Neuron (in vitro differentiated cells): ENCODE measurements around the gene NR1D2.

ENCODE experiments used
- H2AFZ ChIP-seq: one replicate; pipeline ENCODE4 v1.6.1; 2013; ENCODE audit warnings: low read depth, mild to moderate bottlenecking, inconsistent platforms, low read length, moderate library complexity
- H3K27me3 ChIP-seq: one replicate; pipeline ENCODE4 v1.6.1; 2013; ENCODE audit warnings: low read length; ENCODE audit not compliant: insufficient read depth
- H3K36me3 ChIP-seq: one replicate; pipeline ENCODE4 v1.6.1; 2013; ENCODE audit warnings: low read length; ENCODE audit not compliant: insufficient read depth
- H3K4me1 ChIP-seq: one replicate; pipeline ENCODE4 v1.6.1; 2013; ENCODE audit warnings: low read length; ENCODE audit not compliant: insufficient read depth
- H3K4me3 ChIP-seq: 2 replicates; pipeline ENCODE4 v1.5.1; 2013; ENCODE audit warnings: mild to moderate bottlenecking, low read length, moderate library complexity
- H3K9me3 ChIP-seq: one replicate; pipeline ENCODE4 v1.6.1; 2013; ENCODE audit warnings: low read length

Gene NR1D2

DNA sequence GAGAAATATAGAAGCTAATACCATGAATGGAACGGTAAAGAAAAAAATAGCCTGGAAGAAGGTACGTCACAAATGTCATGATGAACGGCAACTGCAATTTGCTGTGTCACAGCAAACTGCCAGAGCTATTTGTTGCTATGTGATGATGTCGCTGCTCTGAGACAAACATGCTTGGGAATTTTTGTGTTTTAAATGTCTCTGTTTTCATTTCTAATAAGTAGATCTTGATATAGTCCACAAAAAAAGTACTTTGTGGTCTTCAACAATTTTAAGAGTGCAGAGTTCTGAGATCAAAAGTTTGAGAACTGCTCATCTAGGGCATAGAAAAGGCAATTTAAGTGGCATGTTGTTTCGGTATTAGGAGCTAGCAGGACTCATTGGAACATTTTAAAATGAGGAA, 4.3 kb upstream of the NR1D2 start:
- H3K9me3 ChIP-seq, result no peaks in the 10 kb centered on the region
- H2AFZ ChIP-seq, result no peak overlapping the region
- no peak overlapping the region for H3K4me3 ChIP-seq
- H3K4me1 ChIP-seq, result peaks cover 9% of the 10 kb centered on the region
- H3K27me3 ChIP-seq, result no peaks in the 10 kb centered on the region
- no peaks in the 10 kb centered on the region for H3K36me3 ChIP-seq

- no peak overlapping the region for H3K4me3 ChIP-seq
- no peaks in the 10 kb centered on the region for H3K27me3 ChIP-seq
- peaks cover 9% of the 10 kb centered on the region for H3K4me1 ChIP-seq
- H2AFZ ChIP-seq, result no peak overlapping the region
- H3K36me3 ChIP-seq, result no peaks in the 10 kb centered on the region
- no peaks in the 10 kb centered on the region for H3K9me3 ChIP-seq
Observed at GRCh38 chr3:23941440-23941839, 3.6 kb upstream of the NR1D2 start.

DNA sequence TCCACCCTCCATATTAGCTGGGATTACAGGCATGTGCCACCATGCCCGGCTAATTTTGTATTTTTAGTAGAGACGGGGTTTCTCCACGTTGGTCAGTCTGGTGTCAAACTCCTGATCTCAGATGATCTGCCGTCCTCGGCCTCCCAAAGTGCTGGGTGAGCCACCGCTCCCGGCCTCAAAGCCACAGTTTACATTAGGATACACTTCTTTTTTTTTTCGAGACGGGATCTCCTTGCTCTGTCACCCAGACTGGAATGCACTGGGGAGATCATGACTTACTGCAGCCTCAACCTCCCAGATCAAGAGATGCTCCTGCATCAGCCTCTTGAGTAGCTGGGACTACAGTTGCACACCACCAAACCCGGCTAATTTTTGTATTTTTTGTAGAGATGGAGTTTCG, 2.5 kb upstream of the NR1D2 start:
- Histone ChIP-seq H3K9me3 (no peaks in the 10 kb centered on the region), H3K36me3 (no peaks in the 10 kb centered on the region), H2AFZ (no peak overlapping the region), H3K27me3 (no peaks in the 10 kb centered on the region), H3K4me3 (no peak overlapping the region), H3K4me1 (peaks cover 16% of the 10 kb centered on the region)

DNA sequence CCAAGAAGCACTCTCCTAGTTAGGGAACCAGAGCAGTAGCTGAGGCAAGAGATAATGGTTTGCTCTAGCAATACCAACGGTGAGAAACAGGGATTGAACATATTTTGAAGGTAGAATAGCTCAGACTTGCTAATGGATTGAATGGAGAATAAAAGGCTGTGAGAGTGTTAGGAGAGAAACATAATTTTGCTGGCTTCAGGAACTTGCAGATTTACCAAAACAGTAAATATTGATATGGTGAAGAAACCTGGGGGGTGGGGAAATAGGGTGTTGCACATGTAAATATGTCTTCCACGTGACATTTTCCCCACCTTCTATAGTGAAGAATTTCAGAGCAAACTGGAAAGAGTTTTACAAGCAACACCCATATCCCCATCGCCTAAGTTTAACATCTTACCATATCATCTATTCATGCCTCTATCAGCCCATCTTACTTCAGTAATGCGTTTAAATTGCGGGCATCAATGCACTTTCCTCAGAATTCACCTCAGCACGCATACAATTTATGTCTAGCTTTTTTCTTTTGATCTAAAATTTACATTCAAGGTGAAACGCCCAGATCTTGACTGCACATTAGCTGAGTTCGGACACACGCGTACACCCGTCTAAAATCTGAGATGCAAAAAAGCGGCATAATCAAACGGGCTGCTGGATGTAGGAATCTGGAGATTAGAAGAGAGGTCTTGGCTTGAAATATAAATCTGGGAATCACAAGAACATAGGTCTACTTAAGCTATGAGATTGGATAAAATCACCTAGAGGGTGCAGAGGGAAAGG, 891 bp upstream of the NR1D2 start:
- H3K4me1 ChIP-seq, result peaks cover 16% of the 10 kb centered on the region
- H3K27me3 ChIP-seq, result no peaks in the 10 kb centered on the region
- peak overlapping the region; percentile 48 for H2AFZ ChIP-seq
- H3K36me3 ChIP-seq, result no peaks in the 10 kb centered on the region
- no peaks in the 10 kb centered on the region for H3K9me3 ChIP-seq
- peak overlapping the region; percentile 81 for H3K4me3 ChIP-seq

DNA sequence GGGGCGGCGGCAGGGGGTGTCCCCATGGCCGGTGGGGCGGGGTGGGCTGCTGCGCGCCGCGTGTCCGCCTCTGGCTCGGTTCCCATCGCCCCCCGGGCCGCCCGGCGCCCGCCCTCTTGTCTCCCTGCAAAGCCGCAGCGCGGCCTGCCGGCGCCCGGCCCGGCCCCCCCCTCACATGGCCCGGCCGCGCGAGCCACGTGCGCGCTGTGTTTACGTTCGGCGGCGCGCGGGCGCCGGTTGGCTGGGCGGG, 502 bp downstream of the NR1D2 start:
- peak overlapping the region; percentile 81 for H3K4me3 ChIP-seq

DNA sequence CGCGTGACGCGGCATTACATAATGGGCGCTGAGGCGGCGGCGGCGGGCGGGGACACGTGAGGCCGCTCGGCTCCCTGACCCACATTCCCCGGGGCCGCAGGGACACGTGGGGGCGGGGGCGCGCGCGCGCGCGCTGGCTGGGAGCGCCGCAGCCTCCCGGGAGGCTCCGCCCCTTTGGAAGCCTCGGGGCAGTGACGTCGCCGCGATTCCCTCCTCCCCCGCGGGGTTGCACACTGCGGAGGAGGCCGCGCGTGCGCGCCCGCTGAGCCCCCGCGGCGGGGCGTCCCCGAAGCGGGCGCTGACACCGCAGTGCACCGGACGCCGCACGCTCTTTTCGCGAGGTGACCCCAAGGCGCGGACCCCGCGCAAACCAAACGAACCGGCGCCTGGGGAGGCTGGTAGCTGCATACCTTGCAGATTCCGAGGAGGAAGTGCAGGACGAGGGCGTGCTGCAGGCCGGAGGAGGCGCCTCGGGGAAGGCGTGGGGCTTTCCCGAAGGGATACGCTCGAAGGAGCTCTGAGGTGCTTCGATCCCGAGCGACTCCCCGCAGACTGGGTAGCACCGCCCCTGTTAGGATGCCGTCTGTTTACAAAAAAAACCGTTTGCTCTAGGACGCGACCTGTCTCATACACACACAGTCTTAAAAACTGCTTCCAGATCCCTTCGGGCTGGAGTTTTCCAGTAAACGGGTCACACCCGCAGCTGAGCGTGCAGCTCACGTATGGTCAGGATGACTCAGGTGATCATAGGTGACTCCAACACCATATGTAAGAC, 1.0 kb downstream of the NR1D2 start:
- Histone ChIP-seq H3K9me3 (no peaks in the 10 kb centered on the region), H3K4me3 (peak overlapping the region; percentile 81), H3K27me3 (no peaks in the 10 kb centered on the region), H3K36me3 (no peaks in the 10 kb centered on the region), H3K4me1 (peaks cover 16% of the 10 kb centered on the region), H2AFZ (no peak overlapping the region)

More for the DNA sequence above, 502 bp downstream of the NR1D2 start:
- Histone ChIP-seq H3K4me1 (peaks cover 16% of the 10 kb centered on the region), H3K36me3 (no peaks in the 10 kb centered on the region), H3K9me3 (no peaks in the 10 kb centered on the region), H2AFZ (no peak overlapping the region), H3K27me3 (no peaks in the 10 kb centered on the region)

GRCh38 chr3:23948761-23949160, 3.7 kb downstream of the NR1D2 start:
- no peaks in the 10 kb centered on the region for H3K27me3 ChIP-seq
- no peak overlapping the region for H3K4me3 ChIP-seq
- H2AFZ ChIP-seq, result no peak overlapping the region
- H3K4me1 ChIP-seq, result peaks cover 16% of the 10 kb centered on the region
- H3K9me3 ChIP-seq, result no peaks in the 10 kb centered on the region
- no peaks in the 10 kb centered on the region for H3K36me3 ChIP-seq

- Histone ChIP-seq H3K9me3 (no peaks in the 10 kb centered on the region), H3K27me3 (no peaks in the 10 kb centered on the region), H3K36me3 (peaks cover under 1% of the 10 kb centered on the region), H3K4me3 (no peak overlapping the region), H2AFZ (no peak overlapping the region), H3K4me1 (peaks cover 11% of the 10 kb centered on the region)
Observed at GRCh38 chr3:23949784-23950183, 4.7 kb downstream of the NR1D2 start.

DNA sequence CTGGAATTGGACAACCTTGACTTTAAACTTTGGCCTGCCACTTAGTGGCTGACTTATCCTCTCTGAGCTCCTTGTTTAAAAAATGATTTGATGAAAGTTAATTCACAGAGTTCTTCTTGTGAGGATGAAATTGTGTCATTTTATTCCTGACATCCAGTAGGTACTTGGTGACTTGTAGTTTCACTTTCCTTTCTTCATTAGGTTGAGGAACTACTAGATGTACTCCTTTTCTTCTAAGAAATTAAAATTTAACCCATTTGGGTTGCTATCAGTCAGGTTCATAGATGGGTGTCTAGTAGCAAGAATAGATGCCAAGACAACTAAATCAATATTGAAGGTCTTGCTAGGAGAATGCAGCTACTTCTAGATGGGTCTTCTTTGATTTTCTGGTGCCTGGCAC, 5.2 kb downstream of the NR1D2 start:
- no peak overlapping the region for H2AFZ ChIP-seq
- peaks cover 3% of the 10 kb centered on the region for H3K36me3 ChIP-seq
- no peaks in the 10 kb centered on the region for H3K9me3 ChIP-seq
- H3K27me3 ChIP-seq, result no peaks in the 10 kb centered on the region
- H3K4me3 ChIP-seq, result no peak overlapping the region
- peaks cover 11% of the 10 kb centered on the region for H3K4me1 ChIP-seq

GRCh38 chr3:23952646-23953045, 7.6 kb downstream of the NR1D2 start:
- H3K27me3 ChIP-seq, result no peaks in the 10 kb centered on the region
- no peaks in the 10 kb centered on the region for H3K9me3 ChIP-seq
- H3K4me1 ChIP-seq, result no peaks in the 10 kb centered on the region
- H3K4me3 ChIP-seq, result no peak overlapping the region
- H2AFZ ChIP-seq, result no peak overlapping the region
- peaks cover 15% of the 10 kb centered on the region for H3K36me3 ChIP-seq

DNA sequence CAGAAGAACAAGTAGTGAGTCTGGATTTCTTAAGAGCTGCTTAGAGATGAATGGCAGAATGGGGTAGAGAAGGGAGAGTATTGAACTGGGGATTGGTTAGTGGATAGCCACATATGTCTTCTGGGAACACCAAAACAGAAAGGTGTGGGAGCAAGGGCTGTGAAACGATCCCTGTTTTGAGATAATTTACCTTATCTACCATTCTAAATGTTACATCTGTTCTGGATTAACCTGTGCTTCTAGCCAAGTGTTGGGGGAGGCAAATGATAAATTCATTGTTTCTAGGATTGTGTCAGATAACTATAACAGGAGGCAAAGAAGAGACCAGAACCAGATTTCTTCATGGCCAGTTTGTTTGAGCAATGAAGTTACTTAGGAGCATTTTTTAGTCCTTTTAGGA, 8.4 kb downstream of the NR1D2 start:
- Histone ChIP-seq H2AFZ (no peak overlapping the region), H3K4me3 (no peak overlapping the region), H3K9me3 (no peaks in the 10 kb centered on the region), H3K27me3 (no peaks in the 10 kb centered on the region), H3K36me3 (peaks cover 15% of the 10 kb centered on the region), H3K4me1 (no peaks in the 10 kb centered on the region)

DNA sequence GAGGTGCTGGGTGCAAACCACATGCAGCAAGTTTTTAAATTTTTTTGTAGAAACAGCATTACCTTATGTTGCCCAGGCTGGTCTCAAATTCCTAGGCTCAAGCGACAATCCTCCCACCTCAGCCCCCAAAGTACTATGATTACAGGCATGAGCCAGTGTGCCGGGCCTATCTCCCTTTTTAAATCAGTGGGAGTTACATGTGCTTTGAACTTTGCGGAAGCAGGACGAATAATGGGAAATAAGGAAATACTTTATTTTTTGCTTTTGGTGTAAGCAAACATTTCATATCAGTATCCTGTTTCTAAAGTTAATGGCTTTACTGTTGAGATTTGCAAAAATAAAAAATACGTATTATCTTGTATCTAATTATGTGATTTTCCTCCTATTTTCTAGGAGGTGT, 9.1 kb downstream of the NR1D2 start:
- H3K4me1 ChIP-seq, result peaks cover under 1% of the 10 kb centered on the region
- H3K27me3 ChIP-seq, result no peaks in the 10 kb centered on the region
- H2AFZ ChIP-seq, result no peak overlapping the region
- peaks cover 15% of the 10 kb centered on the region for H3K36me3 ChIP-seq
- no peak overlapping the region for H3K4me3 ChIP-seq
- H3K9me3 ChIP-seq, result no peaks in the 10 kb centered on the region

DNA sequence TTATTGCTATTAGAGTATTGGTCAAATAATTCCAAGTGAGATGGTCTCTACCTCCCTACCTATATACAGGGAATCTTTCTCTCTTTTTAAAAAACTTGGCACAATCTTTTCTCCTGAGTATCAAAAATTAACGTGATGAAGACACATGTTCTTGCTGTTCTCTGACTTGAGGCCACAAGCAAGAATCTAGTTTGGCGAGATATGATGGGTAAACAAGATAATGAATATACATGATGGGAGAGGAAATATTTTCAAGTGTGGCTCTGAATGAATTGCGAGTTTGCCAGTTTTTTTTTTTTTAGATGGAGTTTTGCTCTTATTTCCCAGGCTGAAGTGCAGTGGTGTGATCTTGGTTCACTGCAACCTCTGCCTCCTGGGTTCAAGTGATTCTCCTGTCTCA, 11.6 kb downstream of the NR1D2 start:
- Histone ChIP-seq H3K4me3 (no peak overlapping the region), H3K9me3 (no peaks in the 10 kb centered on the region), H3K36me3 (peaks cover 33% of the 10 kb centered on the region), H3K4me1 (peaks cover 3% of the 10 kb centered on the region), H2AFZ (no peak overlapping the region), H3K27me3 (no peaks in the 10 kb centered on the region)
